ENCODE measurements around the gene STX4. TPM values are rescaled to one million over a fixed set of nuclear protein-coding genes. Genes with fewer than 3 reads are reported as not detected.
"Not testable (repeated sequence)": the region's sequence is repeated elsewhere in the genome, so short reads cannot be mapped to it uniquely, and the experiment has no call there.

STX4 gene
- total RNA-seq, 3 donors from 2014 or later = 44.3 to 59.0 (median 52.2) TPM

DNA sequence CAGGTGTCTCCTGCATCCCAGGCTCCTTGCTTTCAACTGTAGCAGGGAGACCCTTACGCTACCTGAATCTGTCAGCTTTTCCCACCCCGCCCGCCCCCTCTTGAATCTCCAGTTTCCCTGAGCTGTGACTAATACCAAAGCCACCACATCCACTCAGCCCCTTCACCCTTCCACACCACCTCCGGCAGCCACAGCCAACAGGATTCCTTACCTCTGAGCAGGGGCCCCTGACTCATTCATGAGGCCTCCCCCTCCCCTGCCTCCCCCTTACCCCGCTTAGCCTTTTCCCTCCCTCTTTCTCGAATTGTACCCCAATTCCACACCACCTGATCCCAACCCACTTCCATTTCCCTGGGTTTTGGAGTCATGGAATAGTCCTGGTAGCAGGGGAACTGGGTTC, 25.2 kb upstream of the STX4 start:
- intact Hi-C loops (cut with DNase I; ENCODE audit: low total_unique reads) = no loop called here
- Histone ChIP-seq H3K27ac (no peak overlapping the region), H3K9me3 (no peaks in the 10 kb centered on the region), H3K4me3 (no peak overlapping the region), H3K4me1 (no peaks in the 10 kb centered on the region), H3K36me3 (no peaks in the 10 kb centered on the region), H3K27me3 (peaks cover 0 to 7% of the 10 kb centered on the region in 2 donors)
- TF ChIP-seq POLR2A (IDR thresholded peaks at IDR 0.05) (no peak), POLR2AphosphoS5 (IDR thresholded peaks at IDR 0.05) (no peak)
- TF ChIP-seq, protein P1, sequence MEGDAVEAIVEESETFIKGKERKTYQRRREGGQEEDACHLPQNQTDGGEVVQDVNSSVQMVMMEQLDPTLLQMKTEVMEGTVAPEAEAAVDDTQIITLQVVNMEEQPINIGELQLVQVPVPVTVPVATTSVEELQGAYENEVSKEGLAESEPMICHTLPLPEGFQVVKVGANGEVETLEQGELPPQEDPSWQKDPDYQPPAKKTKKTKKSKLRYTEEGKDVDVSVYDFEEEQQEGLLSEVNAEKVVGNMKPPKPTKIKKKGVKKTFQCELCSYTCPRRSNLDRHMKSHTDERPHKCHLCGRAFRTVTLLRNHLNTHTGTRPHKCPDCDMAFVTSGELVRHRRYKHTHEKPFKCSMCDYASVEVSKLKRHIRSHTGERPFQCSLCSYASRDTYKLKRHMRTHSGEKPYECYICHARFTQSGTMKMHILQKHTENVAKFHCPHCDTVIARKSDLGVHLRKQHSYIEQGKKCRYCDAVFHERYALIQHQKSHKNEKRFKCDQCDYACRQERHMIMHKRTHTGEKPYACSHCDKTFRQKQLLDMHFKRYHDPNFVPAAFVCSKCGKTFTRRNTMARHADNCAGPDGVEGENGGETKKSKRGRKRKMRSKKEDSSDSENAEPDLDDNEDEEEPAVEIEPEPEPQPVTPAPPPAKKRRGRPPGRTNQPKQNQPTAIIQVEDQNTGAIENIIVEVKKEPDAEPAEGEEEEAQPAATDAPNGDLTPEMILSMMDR (IDR thresholded peaks at IDR 0.05) = no peak
- no peak for DNase-seq (ENCODE audit: low spot score in 2 of 2)

DNA sequence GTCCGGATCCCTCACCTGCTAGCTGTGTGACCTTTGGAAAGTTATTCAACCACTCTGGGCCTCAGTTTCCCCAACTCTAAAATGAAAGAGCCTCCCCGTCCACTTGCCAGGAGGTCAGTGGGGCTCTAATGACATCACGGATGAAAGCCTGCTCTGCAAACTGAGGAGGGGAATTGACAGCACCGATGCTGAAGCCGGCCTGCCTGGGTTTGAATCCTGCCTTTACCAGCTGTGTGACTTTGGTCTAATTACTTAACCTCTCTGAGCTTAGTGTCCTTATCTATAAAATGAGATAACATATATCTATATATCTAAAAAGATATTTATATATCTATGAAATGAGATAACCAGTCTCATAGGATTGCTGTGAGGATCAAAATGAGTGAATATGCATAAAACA, 24.8 kb upstream of the STX4 start:
- no peak for DNase-seq (ENCODE audit: low spot score in 2 of 2)
- no peaks in the 10 kb centered on the region for H3K4me1 ChIP-seq
- TF ChIP-seq POLR2A (IDR thresholded peaks at IDR 0.05) = no peak
- TF ChIP-seq POLR2AphosphoS5 (IDR thresholded peaks at IDR 0.05) = no peak
- TF ChIP-seq, protein P1 (IDR thresholded peaks at IDR 0.05) = no peak
- no peaks in the 10 kb centered on the region for H3K9me3 ChIP-seq
- H3K4me3 ChIP-seq = no peak overlapping the region
- peaks cover 0 to 7% of the 10 kb centered on the region in 2 donors for H3K27me3 ChIP-seq
- intact Hi-C loops (cut with DNase I; ENCODE audit: low total_unique reads) = no loop called here
- no peaks in the 10 kb centered on the region for H3K36me3 ChIP-seq
- H3K27ac ChIP-seq = no peak overlapping the region

- no peaks in the 10 kb centered on the region for H3K36me3 ChIP-seq
- intact Hi-C loops (cut with DNase I; ENCODE audit: low total_unique reads) = no loop called here
- H3K4me1 ChIP-seq = no peaks in the 10 kb centered on the region
- no peak overlapping the region for H3K27ac ChIP-seq
- H3K9me3 ChIP-seq = no peaks in the 10 kb centered on the region
- no peak for DNase-seq (ENCODE audit: low spot score in 2 of 2)
- peaks cover 0 to 7% of the 10 kb centered on the region in 2 donors for H3K27me3 ChIP-seq
- TF ChIP-seq POLR2A (IDR thresholded peaks at IDR 0.05) = no peak
- TF ChIP-seq POLR2AphosphoS5 (IDR thresholded peaks at IDR 0.05) = no peak
- TF ChIP-seq, protein P1 (IDR thresholded peaks at IDR 0.05) = no peak
- no peak overlapping the region for H3K4me3 ChIP-seq
These were observed 24.2 kb upstream of the STX4 start for GRCh38 chr16:31009120-31009519.

GRCh38 chr16:31009894-31010584, 23.3 kb upstream of the STX4 start:
- H3K27me3 ChIP-seq = peaks cover 0 to 7% of the 10 kb centered on the region in 2 donors
- H3K9me3 ChIP-seq = no peaks in the 10 kb centered on the region
- intact Hi-C loops (cut with DNase I; ENCODE audit: low total_unique reads) = no loop called here
- H3K4me3 ChIP-seq = peak overlapping the region; percentile 7 to 70 (median 50)
- no peaks in the 10 kb centered on the region for H3K36me3 ChIP-seq
- no peak for DNase-seq (ENCODE audit: low spot score in 2 of 2)
- TF ChIP-seq, protein P1 (IDR thresholded peaks at IDR 0.05) = no peak
- TF ChIP-seq POLR2A (IDR thresholded peaks at IDR 0.05) (no peak), POLR2AphosphoS5 (IDR thresholded peaks at IDR 0.05) (no peak)
- H3K4me1 ChIP-seq = no peaks in the 10 kb centered on the region
- no peak overlapping the region for H3K27ac ChIP-seq

DNA sequence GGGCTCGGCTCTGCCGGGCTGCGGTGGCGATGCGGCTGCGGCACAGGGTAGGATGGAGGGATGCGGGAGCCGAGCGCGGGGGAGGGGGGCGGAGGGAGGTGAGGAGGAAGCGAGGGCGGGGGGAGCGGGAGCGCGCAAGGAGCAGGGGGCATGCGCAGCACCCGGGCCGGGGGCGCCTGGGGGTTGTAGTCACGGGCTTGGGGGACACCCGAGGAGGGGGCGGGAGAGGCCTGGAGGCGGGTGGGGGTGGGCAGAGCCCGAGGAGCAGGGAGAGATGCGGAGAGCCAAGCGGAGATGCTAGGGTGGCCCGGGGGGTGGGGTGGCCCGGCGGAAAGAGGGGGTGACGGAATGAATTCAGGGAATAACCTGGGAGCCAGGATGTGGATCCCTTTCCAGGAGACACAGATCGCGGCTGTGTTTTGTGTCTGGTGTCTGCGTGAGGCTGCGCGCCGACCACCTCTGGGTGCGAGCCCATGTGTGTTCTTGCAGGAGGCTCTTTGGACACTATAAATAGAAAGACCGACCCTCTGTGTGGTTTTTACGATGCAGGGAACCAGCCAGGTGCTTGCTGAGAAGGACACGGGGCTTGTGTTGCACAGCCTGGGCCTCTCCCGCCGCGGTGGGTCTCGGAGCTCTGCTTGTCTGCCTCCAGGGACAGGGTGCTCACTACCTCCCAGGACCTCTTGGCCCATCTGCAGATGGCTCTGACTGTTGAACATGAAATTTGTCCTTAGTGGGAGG, 22.6 kb upstream of the STX4 start, which contains the start of gene STX1B:
TSS of gene STX1B (minus strand) at position 54 of the 741 bp plus-strand sequence. CDS start 242 bp downstream, outside the sequence.
- Histone ChIP-seq H3K27ac (no peak within 1 kb of the TSS), H3K4me1 (no peaks in the 10 kb centered on the region), H3K27me3 (peaks cover 0 to 7% of the 10 kb centered on the region in 2 donors), H3K4me3 (peak within 1 kb of the TSS; percentile 7 to 70 (median 50)), H3K36me3 (no peaks in the 10 kb centered on the region), H3K9me3 (no peaks in the 10 kb centered on the region)
- TF ChIP-seq, protein P1 (IDR thresholded peaks at IDR 0.05) = no peak
- TF ChIP-seq POLR2A (IDR thresholded peaks at IDR 0.05) (no peak), POLR2AphosphoS5 (IDR thresholded peaks at IDR 0.05) (no peak)
- no peak for DNase-seq (ENCODE audit: low spot score in 2 of 2)
- intact Hi-C loops (cut with DNase I; ENCODE audit: low total_unique reads) = no loop called here

- H3K4me1 ChIP-seq; H3K9me3 ChIP-seq; H3K27ac ChIP-seq; intact Hi-C loops (cut with DNase I; ENCODE audit: low total_unique reads); H3K4me3 ChIP-seq; DNase-seq (ENCODE audit: low spot score in 2 of 2); H3K36me3 ChIP-seq; H3K27me3 ChIP-seq: not testable (repeated sequence)
These were observed 21.5 kb upstream of the STX4 start for GRCh38 chr16:31011815-31012214.

DNA sequence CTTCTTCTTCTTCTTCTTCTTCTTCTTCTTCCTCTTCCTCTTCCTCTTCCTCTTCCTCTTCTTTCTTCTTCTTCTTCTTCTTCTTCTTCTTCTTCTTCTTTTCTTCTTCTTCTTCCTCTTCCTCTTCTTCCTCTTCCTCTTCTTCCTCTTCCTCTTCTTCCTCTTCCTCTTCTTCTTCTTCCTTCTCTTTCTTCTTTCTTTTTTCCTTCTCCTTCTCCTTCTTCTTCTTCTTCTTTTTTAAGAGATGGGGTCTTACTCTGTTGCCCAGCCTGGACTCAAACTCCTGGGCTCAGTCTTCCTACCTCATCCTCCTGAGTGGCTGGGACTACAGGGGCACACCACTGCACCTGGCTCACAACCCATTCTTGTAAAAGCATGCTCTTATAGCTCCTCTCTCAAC, 20.1 kb upstream of the STX4 start:
- intact Hi-C loops (cut with DNase I; ENCODE audit: low total_unique reads); DNase-seq (ENCODE audit: low spot score in 2 of 2); H3K4me1 ChIP-seq; H3K9me3 ChIP-seq; H3K27ac ChIP-seq; H3K4me3 ChIP-seq; H3K27me3 ChIP-seq; H3K36me3 ChIP-seq: not testable (repeated sequence)

Measured in breast epithelium (tissue), 4 donors.